HEK293 (cell line): Measurements from ENCODE around the gene PRMT5.

ENCODE experiments used
- BCL11B ChIP-seq: fragments of 450-650 bp; formaldehyde crosslinking; IDR thresholded peaks from 2 replicates; pipeline ENCODE4 v1.5.1; 2016; ENCODE audit warnings: low read depth, missing biosample characterization, missing genetic modification characterization
- GLI2 ChIP-seq: fragments of 450-650 bp; formaldehyde crosslinking; IDR thresholded peaks from 2 replicates; pipeline ENCODE4; 2017; ENCODE audit warnings: missing biosample characterization, missing genetic modification characterization, low read depth, borderline replicate concordance
- KLF17 ChIP-seq: fragments of 450-650 bp; formaldehyde crosslinking; IDR thresholded peaks from 2 replicates; pipeline ENCODE4 v1.5.1; 2016; ENCODE audit warnings: missing biosample characterization, missing genetic modification characterization
- OVOL3 ChIP-seq: fragments of 450-650 bp; formaldehyde crosslinking; IDR thresholded peaks from 2 replicates; pipeline ENCODE4 v1.5.1; 2016; ENCODE audit warnings: missing biosample characterization, missing genetic modification characterization
- PATZ1 ChIP-seq: fragments of 450-650 bp; formaldehyde crosslinking; IDR thresholded peaks from 2 replicates; pipeline ENCODE4 v1.5.1; 2016; ENCODE audit warnings: missing biosample characterization, missing genetic modification characterization
- REST ChIP-seq: fragments of 450-650 bp; formaldehyde crosslinking; IDR thresholded peaks from 2 replicates; pipeline ENCODE4 v1.5.1; 2016; ENCODE audit warnings: missing biosample characterization, missing genetic modification characterization
- SCRT1 ChIP-seq: fragments of 450-650 bp; formaldehyde crosslinking; IDR thresholded peaks from 2 replicates; pipeline ENCODE4 v1.5.1; 2016; ENCODE audit warnings: missing biosample characterization, missing genetic modification characterization, borderline replicate concordance
- YY2 ChIP-seq: fragments of 450-650 bp; formaldehyde crosslinking; IDR thresholded peaks from 2 replicates; pipeline ENCODE4 v1.5.1; 2016; ENCODE audit warnings: missing biosample characterization, missing genetic modification characterization
- ZBTB26 ChIP-seq: fragments of 450-650 bp; formaldehyde crosslinking; optimal IDR thresholded peaks from 2 replicates; pipeline ENCODE3; 2016; ENCODE audit warnings: missing biosample characterization, mild to moderate bottlenecking, missing genetic modification characterization
- ZBTB6 ChIP-seq: fragments of 450-650 bp; formaldehyde crosslinking; IDR thresholded peaks from 2 replicates; pipeline ENCODE4 v1.5.1; 2017; ENCODE audit warnings: missing biosample characterization, missing genetic modification characterization
- ZFHX2 ChIP-seq: fragments of 450-650 bp; formaldehyde crosslinking; conservative IDR thresholded peaks from 2 replicates; pipeline ENCODE4 v1.5.1; 2016; ENCODE audit warnings: missing biosample characterization, missing genetic modification characterization
- ZIC2 ChIP-seq: fragments of 450-650 bp; formaldehyde crosslinking; IDR thresholded peaks from 2 replicates; pipeline ENCODE4 v1.5.1; 2016; ENCODE audit warnings: missing biosample characterization, missing genetic modification characterization
- ZNF157 ChIP-seq: fragments of 450-650 bp; formaldehyde crosslinking; IDR thresholded peaks from 2 replicates; pipeline ENCODE4 v1.5.1; 2016; ENCODE audit warnings: missing biosample characterization, missing genetic modification characterization
- ZNF174 ChIP-seq: fragments of 450-650 bp; formaldehyde crosslinking; IDR thresholded peaks from 2 replicates; pipeline ENCODE4 v1.5.0; 2017; ENCODE audit warnings: missing biosample characterization, mild to moderate bottlenecking, missing genetic modification characterization
- ZNF19 ChIP-seq: fragments of 450-650 bp; formaldehyde crosslinking; IDR thresholded peaks from 2 replicates; pipeline ENCODE4; 2016; ENCODE audit warnings: missing biosample characterization, missing genetic modification characterization, low read depth
- ZNF2 ChIP-seq: fragments of 450-650 bp; formaldehyde crosslinking; IDR thresholded peaks from 2 replicates; pipeline ENCODE4 v1.5.1; 2016; ENCODE audit warnings: missing biosample characterization, missing genetic modification characterization
- ZNF214 ChIP-seq: fragments of 450-650 bp; formaldehyde crosslinking; IDR thresholded peaks from 2 replicates; pipeline ENCODE4 v1.5.1; 2017; ENCODE audit warnings: missing biosample characterization, mild to moderate bottlenecking, missing genetic modification characterization, borderline replicate concordance
- ZNF24 ChIP-seq: fragments of 450-650 bp; formaldehyde crosslinking; IDR thresholded peaks from 2 replicates; pipeline ENCODE4 v1.5.1; 2016; ENCODE audit warnings: missing biosample characterization, missing genetic modification characterization
- ZNF274 ChIP-seq, 2 experiments: fragments of 200-500 bp in 1 of 2; fragments of 450-650 bp in 1 of 2; sonication (Bioruptor generic) in 1 of 2; formaldehyde crosslinking in 1 of 2; IDR thresholded peaks; 2 replicates each; pipeline versions ENCODE4 v1.5.1 to v1.6.1; 2014 to 2016; ENCODE audit warnings: borderline replicate concordance in 1 of 2, inconsistent platforms in 1 of 2, low read length in 1 of 2, missing biosample characterization in 1 of 2, missing genetic modification characterization in 1 of 2
- ZNF335 ChIP-seq: fragments of 450-650 bp; formaldehyde crosslinking; conservative IDR thresholded peaks from 2 replicates; pipeline ENCODE4 v1.5.1; 2016; ENCODE audit warnings: missing biosample characterization, missing genetic modification characterization
- ZNF398 ChIP-seq: fragments of 450-650 bp; formaldehyde crosslinking; IDR thresholded peaks from 2 replicates; pipeline ENCODE4 v1.5.1; 2017; ENCODE audit warnings: missing biosample characterization, missing genetic modification characterization
- ZNF549 ChIP-seq: fragments of 450-650 bp; IDR thresholded peaks from 2 replicates; pipeline ENCODE4 v1.5.1; 2018; ENCODE audit warnings: missing biosample characterization, missing genetic modification characterization, mild to moderate bottlenecking, inconsistent platforms, moderate library complexity
- ZNF596 ChIP-seq: fragments of 450-650 bp; IDR thresholded peaks from 2 replicates; pipeline ENCODE4 v1.5.0; 2018; ENCODE audit warnings: missing biosample characterization, mild to moderate bottlenecking, missing genetic modification characterization, moderate library complexity
- ZNF629 ChIP-seq: fragments of 450-650 bp; formaldehyde crosslinking; IDR thresholded peaks from 2 replicates; pipeline ENCODE4 v1.5.1; 2017; ENCODE audit warnings: missing biosample characterization, missing genetic modification characterization
- ZNF701 ChIP-seq: fragments of 450-650 bp; formaldehyde crosslinking; IDR thresholded peaks from 2 replicates; pipeline ENCODE4 v1.5.1; 2016; ENCODE audit warnings: missing biosample characterization, missing genetic modification characterization
- ZSCAN18 ChIP-seq: fragments of 450-650 bp; formaldehyde crosslinking; IDR thresholded peaks from 2 replicates; pipeline ENCODE4 v1.5.1; 2016; ENCODE audit warnings: missing biosample characterization, missing genetic modification characterization

The PRMT5 gene

GRCh38 chr14:22886500-22887259 is 42.5 kb downstream of the PRMT5 start (continued):
- TF ChIP-seq PATZ1 (peak; percentile 86), ZNF174 (tag by site-specific recombination) (no peak), ZNF701 (tag by site-specific recombination) (no peak), GLI2 (tag by site-specific recombination) (no peak), ZNF335 (tag by site-specific recombination) (peak; percentile 97), ZNF2 (tag by site-specific recombination) (no peak; the same call in 1 of the 2 replicates), ZNF274 (IDR thresholded peaks at IDR 0.05; ENCODE audit: low read length) (no peak), ZNF274 (tag by site-specific recombination; IDR thresholded peaks at IDR 0.05; ENCODE audit: borderline replicate concordance) (no peak), YY2 (tag by site-specific recombination) (0 out of 2 replicates have a peak, but pooled peaks have one; percentile 16), ZNF629 (peak; percentile 43; the same call in 1 of the 2 replicates), REST (tag by site-specific recombination) (0 out of 2 replicates have a peak, but pooled peaks have one; percentile 36), OVOL3 (tag by site-specific recombination) (no peak), ZNF19 (no peak), ZNF596 (tag by site-specific recombination) (no peak), ZNF24 (tag by site-specific recombination) (no peak), ZNF398 (tag by site-specific recombination) (0 out of 2 replicates have a peak, but pooled peaks have one; percentile 25), ZBTB26 (peak; percentile 46), ZBTB6 (tag by site-specific recombination) (peak; percentile 80), ZFHX2 (peak; percentile 50), BCL11B (tag by site-specific recombination) (no peak), ZIC2 (tag by site-specific recombination) (peak; percentile 20; the same call in 1 of the 2 replicates), ZNF214 (tag by site-specific recombination) (no peak), SCRT1 (tag by site-specific recombination) (no peak), ZSCAN18 (no peak), ZNF549 (no peak), ZNF157 (no peak), KLF17 (peak; percentile 54)
